Endothelial cell (in vitro differentiated cells): ENCODE measurements around the gene ADAMTS12. TPM values are rescaled to one million over a fixed set of nuclear protein-coding genes. Genes with fewer than 3 reads are reported as not detected.

Experiments used
- DNase-seq: peaks from one replicate; pipeline ENCODE4 v3.0.0; 2021; ENCODE audit warnings: low spot score
- H3K27ac Mint-ChIP-seq: one replicate; pipeline ENCODE4 v1.8.0; 2021; ENCODE audit warnings: mixed read lengths, inconsistent platforms; ENCODE audit not compliant: unreplicated experiment
- H3K27me3 Mint-ChIP-seq: one replicate; pipeline ENCODE4 v1.8.0; 2021; ENCODE audit warnings: mild to moderate bottlenecking, moderate library complexity, mixed read lengths, inconsistent platforms; ENCODE audit not compliant: unreplicated experiment
- H3K36me3 Mint-ChIP-seq: one replicate; pipeline ENCODE4 v1.8.0; 2021; ENCODE audit warnings: mild to moderate bottlenecking, low read depth, mixed read lengths, inconsistent platforms; ENCODE audit not compliant: unreplicated experiment
- H3K4me1 Mint-ChIP-seq: one replicate; pipeline ENCODE4 v1.8.0; 2021; ENCODE audit warnings: mild to moderate bottlenecking, mixed read lengths, inconsistent platforms; ENCODE audit not compliant: unreplicated experiment
- H3K4me3 Mint-ChIP-seq: one replicate; pipeline ENCODE4 v1.8.0; 2021; ENCODE audit warnings: mild to moderate bottlenecking, mixed read lengths, inconsistent platforms; ENCODE audit not compliant: unreplicated experiment
- H3K9me3 Mint-ChIP-seq: one replicate; pipeline ENCODE4 v1.8.0; 2021; ENCODE audit warnings: mixed read lengths, inconsistent platforms; ENCODE audit not compliant: unreplicated experiment
- CTCF ChIP-seq: fragments of 200-600 bp; sonication (generic); IDR thresholded peaks from one replicate; pipeline ENCODE4 v1.5.0; 2021; ENCODE audit warnings: antibody characterized with exemption; ENCODE audit not compliant: unreplicated experiment
- total RNA-seq: library from RNA; stranded (reverse); fragmentation: NEBNext Ultra II Directional; extraction: Animal tissue kit (Norgen Biotek cat#: 25700); gene quantifications from one replicate; pipeline ENCODE4 v1.2.1, GENCODE V29; 2021; ENCODE audit not compliant: unreplicated experiment

ADAMTS12 gene
- total RNA-seq, 1 donor from 2014 or later = 9.8 TPM

GRCh38 chr5:33801292-33801691 is 90.5 kb downstream of the ADAMTS12 start:
- no peak for TF ChIP-seq CTCF
- H3K9me3 Mint-ChIP-seq = no peaks in the 10 kb centered on the region
- H3K27ac Mint-ChIP-seq = no peak overlapping the region
- no peak overlapping the region for H3K4me3 Mint-ChIP-seq
- no peaks in the 10 kb centered on the region for H3K4me1 Mint-ChIP-seq
- no peak for DNase-seq
- no peaks in the 10 kb centered on the region for H3K36me3 Mint-ChIP-seq
- H3K27me3 Mint-ChIP-seq = peaks cover 3% of the 10 kb centered on the region

GRCh38 chr5:33800241-33800950 is 91.4 kb downstream of the ADAMTS12 start:
- H3K27me3 Mint-ChIP-seq = peaks cover 3% of the 10 kb centered on the region
- no peaks in the 10 kb centered on the region for H3K4me1 Mint-ChIP-seq
- H3K4me3 Mint-ChIP-seq = no peak overlapping the region
- no peak for DNase-seq
- H3K36me3 Mint-ChIP-seq = no peaks in the 10 kb centered on the region
- no peak for TF ChIP-seq CTCF
- no peak overlapping the region for H3K27ac Mint-ChIP-seq
- H3K9me3 Mint-ChIP-seq = no peaks in the 10 kb centered on the region

- H3K4me3 Mint-ChIP-seq = no peak overlapping the region
- H3K36me3 Mint-ChIP-seq = no peaks in the 10 kb centered on the region
- DNase-seq = no peak
- no peak for TF ChIP-seq CTCF
- no peak overlapping the region for H3K27ac Mint-ChIP-seq
- no peaks in the 10 kb centered on the region for H3K4me1 Mint-ChIP-seq
- peaks cover 5% of the 10 kb centered on the region for H3K27me3 Mint-ChIP-seq
- no peaks in the 10 kb centered on the region for H3K9me3 Mint-ChIP-seq
These were observed 96.3 kb downstream of the ADAMTS12 start for GRCh38 chr5:33795496-33795895.

GRCh38 chr5:33794550-33795181 is 97.1 kb downstream of the ADAMTS12 start:
- Mint-ChIP-seq H3K4me1 (no peaks in the 10 kb centered on the region), H3K36me3 (no peaks in the 10 kb centered on the region), H3K27ac (no peak overlapping the region), H3K4me3 (no peak overlapping the region), H3K9me3 (no peaks in the 10 kb centered on the region), H3K27me3 (peaks cover 2% of the 10 kb centered on the region)
- no peak for TF ChIP-seq CTCF
- DNase-seq = no peak

GRCh38 chr5:33793836-33794549 is 97.8 kb downstream of the ADAMTS12 start:
- Mint-ChIP-seq H3K4me3 (no peak overlapping the region), H3K27me3 (peaks cover 1% of the 10 kb centered on the region), H3K27ac (no peak overlapping the region), H3K9me3 (no peaks in the 10 kb centered on the region), H3K36me3 (no peaks in the 10 kb centered on the region), H3K4me1 (no peaks in the 10 kb centered on the region)
- TF ChIP-seq CTCF = no peak
- DNase-seq = no peak
